ENCODE data around the gene CGB5. TPM values are rescaled to one million over a fixed set of nuclear protein-coding genes. Genes with fewer than 3 reads are reported as not detected.

CGB5 gene
- total and polyA plus RNA-seq, 2 experiments from 2014 or later = not detected

DNA sequence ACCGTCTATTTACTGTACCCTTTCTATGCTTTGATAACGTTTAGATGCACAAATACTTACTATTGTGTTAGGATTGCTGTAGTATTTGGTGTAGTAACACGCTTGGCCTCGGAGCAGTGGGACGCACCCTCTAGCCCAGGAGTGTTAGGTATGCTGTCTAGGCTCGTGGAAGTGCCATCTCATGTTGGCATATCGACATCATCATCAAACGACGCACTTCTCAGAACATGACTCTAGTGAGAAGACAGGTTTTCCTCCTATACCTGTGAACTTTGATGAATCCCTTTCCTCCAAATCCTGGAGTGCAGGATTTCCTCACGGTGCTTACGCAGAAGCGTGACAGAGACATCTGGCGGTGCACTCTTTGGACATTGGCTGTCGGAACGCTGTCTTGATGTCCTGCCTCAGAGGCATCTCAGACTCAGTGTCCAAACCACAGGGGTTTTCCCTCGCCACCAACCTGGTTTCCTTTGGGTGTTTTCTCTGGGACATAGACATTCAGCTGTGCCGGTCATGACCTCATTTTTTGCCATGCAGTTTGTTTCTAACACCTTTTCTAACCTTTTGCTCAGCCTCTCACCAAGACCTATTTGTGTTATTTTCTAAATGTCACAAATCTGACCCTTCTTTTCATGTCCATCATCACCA, 47.9 kb downstream of the CGB5 start:
- Mint-ChIP-seq H3K36me3 (ENCODE audit: low read depth) (peaks cover 88% of the 10 kb centered on the region), H3K4me1 (peaks cover 7% of the 10 kb centered on the region), H3K27me3 (ENCODE audit: insufficient read depth, low read depth, poor library complexity) (peaks cover 4% of the 10 kb centered on the region), H3K9me3 (no peaks in the 10 kb centered on the region), H3K4me3 (no peak overlapping the region), H3K27ac (no peak overlapping the region)
- Histone ChIP-seq H3F3A (replicated peaks; ENCODE audit: low read depth) (peaks cover 48% of the 10 kb centered on the region), H3K4me3 (no peak overlapping the region), H3K4me2 (no peak overlapping the region), H3K36me3 (ENCODE audit: insufficient read depth) (peaks cover 41% of the 10 kb centered on the region), H4K20me1 (replicated peaks; ENCODE audit: insufficient read depth) (peaks cover 56% of the 10 kb centered on the region), H3K4me1 (ENCODE audit: insufficient read depth) (peaks cover 3% of the 10 kb centered on the region), H3K9me2 (ENCODE audit: insufficient read depth) (no peaks in the 10 kb centered on the region), H3K79me2 (replicated peaks; ENCODE audit: insufficient read depth) (peaks cover 90% of the 10 kb centered on the region), H2AFZ (no peak overlapping the region), H3K27ac (ENCODE audit: low read depth) (no peak overlapping the region), H3K27me3 (ENCODE audit: insufficient read depth) (no peaks in the 10 kb centered on the region)
- TF ChIP-seq, protein P1, sequence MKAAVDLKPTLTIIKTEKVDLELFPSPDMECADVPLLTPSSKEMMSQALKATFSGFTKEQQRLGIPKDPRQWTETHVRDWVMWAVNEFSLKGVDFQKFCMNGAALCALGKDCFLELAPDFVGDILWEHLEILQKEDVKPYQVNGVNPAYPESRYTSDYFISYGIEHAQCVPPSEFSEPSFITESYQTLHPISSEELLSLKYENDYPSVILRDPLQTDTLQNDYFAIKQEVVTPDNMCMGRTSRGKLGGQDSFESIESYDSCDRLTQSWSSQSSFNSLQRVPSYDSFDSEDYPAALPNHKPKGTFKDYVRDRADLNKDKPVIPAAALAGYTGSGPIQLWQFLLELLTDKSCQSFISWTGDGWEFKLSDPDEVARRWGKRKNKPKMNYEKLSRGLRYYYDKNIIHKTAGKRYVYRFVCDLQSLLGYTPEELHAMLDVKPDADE (IDR thresholded peaks at IDR 0.05) = no peak
- no peak for TF ChIP-seq EZH2 (IDR thresholded peaks at IDR 0.05; ENCODE audit: low read depth, unreplicated experiment)
- TF ChIP-seq CREB1 (CRISPR knock-in tag; IDR thresholded peaks at IDR 0.05; ENCODE audit: low read depth) = no peak
- no peak for TF ChIP-seq ZNF331 (CRISPR knock-in tag; IDR thresholded peaks at IDR 0.05; ENCODE audit: low read depth)
- DNase-seq (ENCODE audit: low spot score) = no peak
- no peak for ATAC-seq

DNA sequence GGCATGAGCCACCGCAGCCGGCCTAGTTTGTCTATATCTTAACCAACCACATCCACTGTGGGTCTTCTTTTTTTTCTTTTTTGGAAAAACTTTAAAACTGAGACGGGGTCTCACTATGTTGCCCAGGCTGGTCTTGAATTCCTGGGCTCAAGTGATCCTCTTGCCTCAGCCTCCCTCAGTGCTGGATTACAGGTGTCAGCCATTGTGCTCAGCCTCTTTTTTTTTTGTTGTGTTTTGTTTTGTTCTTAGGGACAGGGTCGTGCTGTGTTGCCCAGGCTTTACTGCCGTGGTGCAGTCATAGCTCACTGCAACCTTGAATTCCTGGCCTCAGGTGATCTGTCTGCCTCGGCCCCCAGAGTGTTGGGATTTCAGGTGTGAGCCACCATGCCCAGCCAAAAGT, 49.0 kb downstream of the CGB5 start:
- no peaks in the 10 kb centered on the region for H3K9me3 Mint-ChIP-seq
- Histone ChIP-seq H3K9me2 (ENCODE audit: insufficient read depth) (no peaks in the 10 kb centered on the region), H3K27me3 (ENCODE audit: insufficient read depth) (no peaks in the 10 kb centered on the region), H3K4me3 (no peak overlapping the region), H3F3A (replicated peaks; ENCODE audit: low read depth) (peaks cover 60% of the 10 kb centered on the region), H2AFZ (no peak overlapping the region), H3K4me1 (ENCODE audit: insufficient read depth) (no peaks in the 10 kb centered on the region), H3K36me3 (ENCODE audit: insufficient read depth) (peaks cover 38% of the 10 kb centered on the region), H3K4me2 (no peak overlapping the region), H3K79me2 (replicated peaks; ENCODE audit: insufficient read depth) (peaks cover 78% of the 10 kb centered on the region), H4K20me1 (replicated peaks; ENCODE audit: insufficient read depth) (peaks cover 55% of the 10 kb centered on the region), H3K27ac (ENCODE audit: low read depth) (no peak overlapping the region; the same call in 1 of the 2 replicates)
- ATAC-seq (no peak), DNase-seq (ENCODE audit: low spot score) (no peak)
- 0 out of 3 replicates have a peak, but pooled peaks cover 5% of the 10 kb centered on the region for H3K4me1 Mint-ChIP-seq
- no peak overlapping the region for H3K4me3 Mint-ChIP-seq
- H3K27me3 Mint-ChIP-seq (ENCODE audit: insufficient read depth, low read depth, poor library complexity) = peaks cover 4% of the 10 kb centered on the region
- H3K27ac Mint-ChIP-seq = no peak overlapping the region
- peaks cover 88% of the 10 kb centered on the region for H3K36me3 Mint-ChIP-seq (ENCODE audit: low read depth)
- TF ChIP-seq STAT1 (IDR thresholded peaks at IDR 0.05; ENCODE audit: unreplicated experiment) = no peak
- TF ChIP-seq, protein P1 (IDR thresholded peaks at IDR 0.05) = no peak
- TF ChIP-seq, protein P2, sequence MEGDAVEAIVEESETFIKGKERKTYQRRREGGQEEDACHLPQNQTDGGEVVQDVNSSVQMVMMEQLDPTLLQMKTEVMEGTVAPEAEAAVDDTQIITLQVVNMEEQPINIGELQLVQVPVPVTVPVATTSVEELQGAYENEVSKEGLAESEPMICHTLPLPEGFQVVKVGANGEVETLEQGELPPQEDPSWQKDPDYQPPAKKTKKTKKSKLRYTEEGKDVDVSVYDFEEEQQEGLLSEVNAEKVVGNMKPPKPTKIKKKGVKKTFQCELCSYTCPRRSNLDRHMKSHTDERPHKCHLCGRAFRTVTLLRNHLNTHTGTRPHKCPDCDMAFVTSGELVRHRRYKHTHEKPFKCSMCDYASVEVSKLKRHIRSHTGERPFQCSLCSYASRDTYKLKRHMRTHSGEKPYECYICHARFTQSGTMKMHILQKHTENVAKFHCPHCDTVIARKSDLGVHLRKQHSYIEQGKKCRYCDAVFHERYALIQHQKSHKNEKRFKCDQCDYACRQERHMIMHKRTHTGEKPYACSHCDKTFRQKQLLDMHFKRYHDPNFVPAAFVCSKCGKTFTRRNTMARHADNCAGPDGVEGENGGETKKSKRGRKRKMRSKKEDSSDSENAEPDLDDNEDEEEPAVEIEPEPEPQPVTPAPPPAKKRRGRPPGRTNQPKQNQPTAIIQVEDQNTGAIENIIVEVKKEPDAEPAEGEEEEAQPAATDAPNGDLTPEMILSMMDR (conservative IDR thresholded peaks at IDR 0.05; ENCODE audit: low read depth in 2 of 2) = no peak
- TF ChIP-seq ZNF331 (CRISPR knock-in tag; IDR thresholded peaks at IDR 0.05; ENCODE audit: low read depth) = no peak
- TF ChIP-seq, protein P3, sequence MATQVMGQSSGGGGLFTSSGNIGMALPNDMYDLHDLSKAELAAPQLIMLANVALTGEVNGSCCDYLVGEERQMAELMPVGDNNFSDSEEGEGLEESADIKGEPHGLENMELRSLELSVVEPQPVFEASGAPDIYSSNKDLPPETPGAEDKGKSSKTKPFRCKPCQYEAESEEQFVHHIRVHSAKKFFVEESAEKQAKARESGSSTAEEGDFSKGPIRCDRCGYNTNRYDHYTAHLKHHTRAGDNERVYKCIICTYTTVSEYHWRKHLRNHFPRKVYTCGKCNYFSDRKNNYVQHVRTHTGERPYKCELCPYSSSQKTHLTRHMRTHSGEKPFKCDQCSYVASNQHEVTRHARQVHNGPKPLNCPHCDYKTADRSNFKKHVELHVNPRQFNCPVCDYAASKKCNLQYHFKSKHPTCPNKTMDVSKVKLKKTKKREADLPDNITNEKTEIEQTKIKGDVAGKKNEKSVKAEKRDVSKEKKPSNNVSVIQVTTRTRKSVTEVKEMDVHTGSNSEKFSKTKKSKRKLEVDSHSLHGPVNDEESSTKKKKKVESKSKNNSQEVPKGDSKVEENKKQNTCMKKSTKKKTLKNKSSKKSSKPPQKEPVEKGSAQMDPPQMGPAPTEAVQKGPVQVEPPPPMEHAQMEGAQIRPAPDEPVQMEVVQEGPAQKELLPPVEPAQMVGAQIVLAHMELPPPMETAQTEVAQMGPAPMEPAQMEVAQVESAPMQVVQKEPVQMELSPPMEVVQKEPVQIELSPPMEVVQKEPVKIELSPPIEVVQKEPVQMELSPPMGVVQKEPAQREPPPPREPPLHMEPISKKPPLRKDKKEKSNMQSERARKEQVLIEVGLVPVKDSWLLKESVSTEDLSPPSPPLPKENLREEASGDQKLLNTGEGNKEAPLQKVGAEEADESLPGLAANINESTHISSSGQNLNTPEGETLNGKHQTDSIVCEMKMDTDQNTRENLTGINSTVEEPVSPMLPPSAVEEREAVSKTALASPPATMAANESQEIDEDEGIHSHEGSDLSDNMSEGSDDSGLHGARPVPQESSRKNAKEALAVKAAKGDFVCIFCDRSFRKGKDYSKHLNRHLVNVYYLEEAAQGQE (IDR thresholded peaks at IDR 0.05; ENCODE audit: unreplicated experiment) = no peak
- no peak for TF ChIP-seq ZNF114 (CRISPR knock-in tag; IDR thresholded peaks at IDR 0.05)
- no peak for TF ChIP-seq EZH2phosphoT487 (IDR thresholded peaks at IDR 0.05; ENCODE audit: unreplicated experiment)
- no peak for TF ChIP-seq NANOG (IDR thresholded peaks at IDR 0.05; ENCODE audit: borderline replicate concordance)
- TF ChIP-seq POLR2AphosphoS5 (IDR thresholded peaks at IDR 0.05; ENCODE audit: low read depth) = no peak

Data from GM23338 (cell line).